Stimulated activated CD4-positive, alpha-beta T cell treated with anti-CD3 and anti-CD28 coated beads, Interleukin-12 subunit alpha, Interleukin-12 subunit beta, amount 100 ng/mL, for 48 hours (primary cell): ENCODE results near the gene KRTAP19-6.

Experiments used
- DNase-seq, 3 donors: peaks; one replicate each; pipeline ENCODE4 v3.0.0-alpha.2; 2020; ENCODE audit warnings: low read depth in 2 of 3, low spot score in 1 of 3

KRTAP19-6 gene, protein sequence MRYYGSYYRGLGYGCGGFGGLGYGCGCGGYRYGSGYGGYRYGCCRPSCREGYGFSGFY

DNA sequence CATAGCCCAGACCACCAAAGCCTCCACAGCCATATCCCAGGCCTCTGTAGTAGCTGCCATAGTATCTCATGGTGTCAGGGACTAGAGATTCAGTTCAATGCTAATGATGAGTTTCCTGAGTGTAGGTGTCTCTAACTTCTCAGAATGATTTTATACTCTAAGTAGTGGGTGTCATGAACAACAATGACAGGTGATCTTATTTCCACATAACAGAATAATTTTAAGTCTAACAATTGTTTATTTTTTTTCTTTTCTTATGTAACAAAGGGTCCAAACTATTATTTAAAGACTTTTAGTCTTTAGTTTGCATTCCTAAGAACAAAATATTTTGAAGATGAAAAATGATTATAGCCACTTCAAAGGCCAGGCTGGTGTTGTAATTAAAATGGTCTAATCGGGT lies at the start of gene KRTAP19-6:
KRTAP19-6 (minus strand) TSS at position 101 of the 400 bp plus-strand sequence; CDS start at position 70, 31 bp downstream.
- no peak for DNase-seq

DNA sequence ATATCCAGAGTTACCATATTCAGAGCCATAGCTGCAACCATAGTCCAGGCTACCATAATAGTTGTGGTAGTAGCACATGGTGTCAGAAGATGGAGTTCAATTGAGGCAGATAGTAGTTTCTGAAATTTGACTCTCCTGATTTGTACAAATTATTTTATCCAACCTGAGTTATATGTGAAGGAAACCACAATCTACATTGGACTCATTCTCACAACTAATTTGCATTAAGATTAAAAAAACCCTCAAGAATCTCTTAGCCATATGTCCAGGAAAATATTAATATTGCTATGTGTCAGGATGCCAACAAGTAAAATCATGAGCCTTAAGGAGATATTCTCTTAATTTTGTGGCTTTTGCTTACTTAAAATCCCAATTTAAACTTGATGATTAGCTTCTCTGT lies 48.6 kb upstream of the KRTAP19-6 start, which contains the start of gene KRTAP22-2:
KRTAP22-2 (minus strand) TSS at position 101 of the 400 bp plus-strand sequence.
- DNase-seq: no peak

DNA sequence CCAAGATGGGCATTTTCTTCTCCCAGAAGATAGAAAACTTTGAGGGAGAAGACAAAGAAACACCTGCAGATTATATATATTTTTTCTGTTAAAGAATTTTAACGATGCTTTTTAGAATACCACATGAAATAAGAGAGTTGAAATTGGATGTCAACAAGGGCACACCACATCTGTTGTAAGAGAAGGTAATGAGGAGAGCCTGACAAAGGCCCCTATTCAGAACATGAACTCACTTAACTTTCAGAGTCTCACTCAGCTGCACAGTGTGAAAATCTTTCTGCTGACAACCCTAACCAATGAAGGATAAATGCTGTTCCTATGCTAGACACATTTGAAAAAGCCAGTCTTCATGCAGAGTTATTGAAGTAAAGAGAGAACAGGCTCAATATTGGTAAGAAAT lies 41.2 kb upstream of the KRTAP19-6 start:
- no peak for DNase-seq

DNA sequence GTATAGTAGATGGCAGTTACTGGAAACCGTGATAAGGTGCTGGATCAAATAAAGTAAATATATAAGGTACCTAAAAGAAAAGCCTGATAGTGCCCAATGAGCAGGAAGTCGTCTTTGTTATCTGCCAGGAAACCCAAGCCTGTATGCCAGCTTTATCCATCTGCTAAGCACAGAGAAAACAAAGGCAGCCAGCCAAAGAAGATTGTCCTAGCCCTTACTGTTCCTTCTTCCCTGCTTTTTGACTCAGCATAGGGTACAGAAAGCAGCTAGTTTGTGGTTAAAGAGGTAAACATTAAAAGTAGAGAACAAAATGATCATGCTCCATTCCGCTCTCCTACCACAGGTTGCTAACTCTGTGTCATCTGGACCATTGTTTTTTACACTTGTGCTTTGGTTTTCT lies 38.5 kb upstream of the KRTAP19-6 start:
- no peak for DNase-seq

DNA sequence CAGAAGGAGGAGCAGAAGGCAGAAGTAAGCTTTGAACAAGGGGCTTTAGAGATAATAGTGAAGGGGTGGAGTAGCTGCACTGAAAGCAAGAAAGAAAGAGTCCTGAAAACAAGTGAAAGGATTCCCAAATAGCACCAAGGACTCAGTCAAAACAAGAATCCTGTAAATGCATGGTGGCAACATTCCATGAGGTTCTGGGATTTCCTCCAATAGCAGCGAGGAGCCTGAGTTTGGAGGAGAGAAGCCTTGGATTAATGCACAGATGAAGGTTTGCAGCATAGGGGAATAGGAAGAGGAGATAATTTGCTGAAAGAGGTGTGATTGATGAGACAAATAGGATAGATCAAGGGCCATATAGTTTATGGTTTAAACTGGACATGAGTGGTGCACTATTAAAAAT lies 37.7 kb upstream of the KRTAP19-6 start:
- DNase-seq: no peak

DNA sequence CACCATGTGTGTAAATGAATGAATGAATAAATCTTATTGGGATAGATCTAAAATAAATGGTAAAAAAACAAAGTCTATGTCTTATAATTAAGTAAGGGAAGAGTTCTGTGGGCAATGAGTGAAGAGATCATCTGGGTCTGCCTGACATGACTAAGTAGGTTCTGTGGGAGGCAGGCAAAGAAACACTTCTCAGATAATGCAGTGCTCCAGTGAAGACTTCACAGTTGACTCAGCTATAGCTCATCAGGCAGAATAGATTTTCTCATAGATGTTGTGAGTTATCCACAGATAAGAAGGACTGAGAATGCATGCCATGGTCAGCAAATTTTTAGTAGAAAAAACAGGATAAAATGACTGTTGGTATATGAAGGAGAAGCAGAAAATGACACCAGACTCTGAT lies 36.1 kb upstream of the KRTAP19-6 start:
- no peak for DNase-seq

DNA sequence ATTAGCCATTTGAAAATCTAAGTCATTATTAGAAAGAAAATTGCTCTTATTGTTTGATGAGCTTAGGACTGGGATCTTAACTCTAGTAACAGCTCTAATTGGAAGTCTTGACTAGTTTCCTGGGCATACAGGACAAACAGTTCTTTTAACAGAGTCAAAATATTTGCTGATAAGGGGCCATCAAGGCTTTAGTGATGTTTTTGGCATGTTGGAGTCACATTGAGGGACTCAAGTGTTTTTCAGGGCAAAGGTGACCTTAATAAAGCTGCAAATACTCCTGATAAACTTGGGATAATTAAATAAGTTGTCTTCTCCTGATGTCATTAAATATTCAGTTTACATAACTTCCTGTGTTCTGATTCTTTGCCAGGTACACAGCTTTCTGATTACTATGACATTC lies 26.0 kb upstream of the KRTAP19-6 start:
- no peak for DNase-seq

DNA sequence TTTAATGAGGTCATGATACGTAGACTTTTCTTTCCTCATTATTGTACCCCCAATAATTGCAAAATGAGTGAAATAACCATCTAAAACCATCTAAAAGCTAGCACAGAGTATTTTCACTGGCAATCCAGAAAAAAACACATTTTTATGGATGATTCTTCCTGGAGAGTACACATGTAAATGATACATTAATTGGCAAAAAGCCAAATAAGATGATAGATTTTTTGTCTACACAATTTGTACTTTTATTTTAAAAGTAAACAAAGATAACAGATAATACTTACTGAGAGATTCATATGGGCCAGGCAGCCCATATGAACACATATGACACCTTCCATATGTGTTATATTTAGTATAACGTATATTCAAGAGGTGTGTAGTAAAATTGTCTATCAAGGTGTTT lies 22.0 kb upstream of the KRTAP19-6 start:
- DNase-seq: no peak

DNA sequence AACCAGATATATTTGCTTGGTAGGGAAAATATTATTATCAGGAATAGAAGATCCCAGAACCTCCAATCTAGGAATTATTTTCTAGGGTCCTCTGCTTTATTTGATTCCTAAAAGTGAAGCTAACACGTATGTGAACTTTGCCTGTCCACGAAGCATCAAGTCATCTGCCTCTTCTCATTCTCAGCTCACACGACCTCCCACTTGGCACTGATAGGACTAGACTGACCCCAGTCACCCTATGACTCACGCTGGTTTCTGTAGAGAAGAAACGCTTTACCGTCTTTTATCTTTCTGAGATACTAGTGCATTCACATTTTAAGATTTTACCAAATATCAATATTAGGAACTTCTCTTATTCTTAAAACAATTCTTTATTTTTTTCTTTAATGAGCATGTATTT lies 21.4 kb upstream of the KRTAP19-6 start:
- DNase-seq: no peak

DNA sequence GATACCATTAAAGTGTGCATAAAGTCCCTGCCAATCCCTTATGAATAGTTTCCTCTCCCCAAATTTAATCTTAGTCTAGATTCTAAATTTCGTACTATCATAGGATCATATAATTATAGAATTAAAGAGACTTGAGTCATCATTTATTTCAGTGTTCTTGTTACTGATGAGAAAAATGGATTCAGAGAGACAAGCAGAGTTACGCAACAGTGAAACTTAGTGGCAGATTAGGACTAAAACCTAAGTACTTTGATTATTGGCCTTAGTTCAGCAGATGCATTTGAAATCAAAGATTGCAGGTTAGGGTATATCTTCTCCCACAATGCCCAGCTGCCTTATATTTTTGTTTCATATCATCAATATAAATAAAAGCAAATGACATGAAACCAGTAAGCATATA lies 20.3 kb upstream of the KRTAP19-6 start:
- DNase-seq: no peak

DNA sequence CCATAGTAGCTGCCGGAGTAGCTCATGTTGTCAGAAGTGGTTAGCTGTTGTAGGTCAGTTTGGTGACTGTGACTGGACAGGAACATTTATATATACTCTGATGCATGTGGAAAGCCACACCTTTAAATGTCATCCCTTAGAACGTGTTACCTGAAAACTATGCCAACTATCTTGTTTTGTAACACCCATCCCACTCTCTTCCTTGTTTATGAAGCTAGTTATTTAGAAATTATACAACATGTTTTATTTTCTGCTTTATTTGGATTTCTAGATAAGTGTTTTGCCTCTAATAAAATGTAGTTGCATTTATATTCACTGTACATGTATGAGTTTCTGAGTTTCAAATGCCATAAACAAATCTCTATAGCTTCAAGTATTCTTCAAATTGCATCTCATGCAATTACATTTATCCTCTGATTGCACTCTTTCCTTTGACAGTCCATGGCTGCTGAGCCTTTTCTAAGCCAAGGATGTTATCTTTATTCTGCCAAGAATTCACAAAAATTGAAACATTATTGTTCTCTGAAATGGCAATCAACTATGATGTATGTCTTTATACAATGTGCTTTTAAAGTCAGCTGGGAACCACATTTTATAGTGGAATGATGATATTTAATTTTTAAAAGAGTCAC lies 19.7 kb upstream of the KRTAP19-6 start, which contains the start of gene KRTAP19-7:
KRTAP19-7 (minus strand) TSS at position 51 of the 632 bp plus-strand sequence; CDS start at position 26, 25 bp downstream.
- no peak for DNase-seq

DNA sequence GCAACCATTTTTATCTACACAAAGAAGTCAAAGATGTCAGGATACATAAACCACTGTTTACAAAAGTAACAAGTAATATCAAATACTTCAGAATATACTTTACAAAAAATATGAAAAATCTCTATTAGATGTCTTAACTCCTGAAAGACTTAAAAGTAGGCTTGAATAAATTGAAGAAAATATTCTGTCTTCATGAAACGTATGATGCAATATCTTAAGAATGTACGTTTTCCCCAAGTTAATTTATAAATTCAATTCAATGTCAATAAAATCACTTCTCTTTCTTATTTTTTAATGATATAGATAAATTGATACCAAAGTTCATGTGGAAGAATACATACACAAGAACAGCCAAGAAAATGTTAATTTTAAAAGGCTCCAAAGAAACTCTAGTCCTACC lies 13.4 kb upstream of the KRTAP19-6 start:
- DNase-seq: no peak

DNA sequence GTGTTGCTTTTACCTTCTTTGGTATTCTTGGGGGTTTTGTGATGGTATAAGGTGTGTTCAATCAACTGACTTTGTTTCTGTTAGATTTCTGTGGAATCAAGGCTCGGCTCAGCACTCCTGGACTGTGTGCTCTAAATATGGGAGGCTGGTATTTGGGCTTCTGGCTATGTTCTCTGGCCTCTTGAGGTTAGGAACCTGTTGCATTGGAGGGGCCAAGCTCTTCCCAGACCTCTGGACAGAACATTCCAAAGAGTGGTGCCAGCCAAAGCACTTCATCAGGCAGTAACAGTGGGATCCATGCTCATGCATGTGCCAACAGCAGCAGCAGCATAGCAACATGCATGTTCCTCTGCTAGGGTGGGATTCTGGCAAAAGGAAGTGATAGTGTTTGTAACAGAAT lies 11.1 kb upstream of the KRTAP19-6 start:
- DNase-seq: no peak

DNA sequence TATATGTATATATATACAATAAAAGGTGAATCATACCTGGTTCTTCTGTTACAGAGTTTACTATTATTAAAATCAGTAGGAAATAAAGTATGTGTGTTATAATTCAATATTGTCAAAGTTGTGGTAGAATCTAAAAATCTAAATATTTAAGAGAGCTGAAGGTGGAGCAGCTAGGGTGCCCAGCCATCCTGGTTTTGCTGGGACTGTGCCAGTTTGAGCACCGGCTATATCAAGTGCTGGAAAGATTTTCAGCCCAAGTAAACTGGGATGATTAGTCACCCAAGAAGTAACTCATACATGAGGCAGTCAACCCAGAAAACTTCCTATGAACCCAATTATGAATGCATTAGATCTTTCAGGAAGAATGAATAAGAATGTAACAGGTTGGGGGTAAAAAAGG lies 22.8 kb downstream of the KRTAP19-6 start:
- no peak for DNase-seq

DNA sequence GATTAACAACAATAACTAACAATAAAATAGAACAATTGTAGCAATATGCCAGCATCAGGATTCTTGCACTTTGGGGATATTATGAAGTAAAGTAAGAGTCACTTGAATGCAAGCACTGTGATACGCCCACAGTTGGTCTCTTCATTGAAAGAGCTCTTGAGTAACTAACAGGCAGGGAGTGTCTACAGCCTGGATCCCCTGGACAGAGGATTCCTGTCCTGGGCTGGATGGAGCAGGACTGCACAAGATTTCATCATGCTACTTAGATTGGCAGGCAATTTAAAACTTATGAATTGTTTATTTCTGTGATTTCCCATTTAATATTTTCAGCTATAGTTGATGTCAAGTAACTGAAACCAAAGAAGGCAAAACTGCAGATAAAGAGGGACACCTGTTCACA lies 26.0 kb downstream of the KRTAP19-6 start:
- DNase-seq: no peak

DNA sequence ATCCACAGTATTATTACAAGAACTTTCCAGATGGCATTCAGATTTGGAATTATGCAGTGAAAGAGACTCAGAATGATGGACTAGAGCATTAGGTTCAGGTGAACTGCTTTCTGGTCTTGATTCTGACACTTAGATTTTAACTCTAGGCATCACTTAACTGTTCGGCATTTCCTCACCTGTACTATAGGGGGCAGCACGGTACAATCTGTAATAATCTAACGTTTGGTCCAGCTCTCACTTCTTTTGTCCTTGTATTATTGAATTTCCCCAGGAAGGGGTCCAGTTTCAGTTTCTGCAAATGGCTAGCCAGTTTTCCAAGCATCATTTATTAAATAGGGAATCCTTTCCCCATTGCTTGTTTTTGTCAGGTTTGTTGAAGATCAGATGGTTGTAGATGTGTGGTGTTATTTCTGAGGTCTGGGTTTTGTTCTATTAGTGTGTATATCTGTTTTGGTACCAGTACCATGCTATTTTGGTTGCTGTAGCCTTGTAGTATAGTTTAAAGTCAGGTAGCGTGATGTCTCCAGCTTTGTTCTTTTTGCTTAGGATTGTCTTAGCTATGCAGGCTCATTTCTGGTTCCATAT lies 36.0 kb downstream of the KRTAP19-6 start:
- peak in 1 of 3 donors; percentile 4 for DNase-seq

DNA sequence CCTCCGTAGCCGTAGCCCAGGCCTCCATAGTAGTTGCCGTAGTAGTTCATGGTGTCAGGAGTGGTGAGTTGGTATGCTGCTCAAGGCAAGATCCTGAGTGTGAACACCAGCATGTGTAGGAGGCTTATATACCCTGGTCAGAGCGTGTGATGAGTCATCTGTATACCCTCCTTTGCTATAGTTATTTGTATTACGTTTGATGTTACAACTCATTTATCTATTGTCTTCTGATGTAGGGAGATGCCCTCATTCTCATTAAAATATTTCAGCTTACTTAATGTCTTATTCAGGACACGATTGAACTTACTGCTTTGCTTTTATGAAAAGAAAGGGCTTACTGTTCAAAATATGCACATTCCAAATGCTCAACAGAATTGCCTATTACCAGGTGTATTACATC lies 39.6 kb downstream of the KRTAP19-6 start, which contains the start of gene KRTAP19-5:
KRTAP19-5 (minus strand) TSS at position 101 of the 400 bp plus-strand sequence; CDS start at position 50, 51 bp downstream.
- no peak for DNase-seq

DNA sequence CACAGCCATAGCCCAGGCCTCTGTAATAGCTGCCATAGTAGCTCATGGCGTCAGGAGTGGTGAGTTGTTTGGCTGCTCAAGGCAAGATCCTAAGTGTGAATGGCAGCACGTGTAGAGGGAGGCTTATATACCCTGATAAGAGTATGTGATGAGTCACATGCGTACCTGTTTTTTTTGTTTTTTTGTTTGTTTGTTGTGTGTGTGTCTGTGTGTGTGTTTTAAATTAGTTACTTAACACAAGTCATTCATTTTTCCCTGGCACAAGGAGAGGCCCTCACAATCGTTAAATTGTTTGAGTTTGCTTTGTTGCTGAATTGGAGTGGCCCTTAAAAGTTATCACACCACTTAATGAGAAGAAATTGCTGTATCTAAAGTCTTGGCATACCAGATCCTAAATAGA lies 44.6 kb downstream of the KRTAP19-6 start, which contains the start of gene KRTAP19-4:
KRTAP19-4 (minus strand) TSS at position 101 of the 400 bp plus-strand sequence; CDS start at position 46, 55 bp downstream.
- no peak for DNase-seq

DNA sequence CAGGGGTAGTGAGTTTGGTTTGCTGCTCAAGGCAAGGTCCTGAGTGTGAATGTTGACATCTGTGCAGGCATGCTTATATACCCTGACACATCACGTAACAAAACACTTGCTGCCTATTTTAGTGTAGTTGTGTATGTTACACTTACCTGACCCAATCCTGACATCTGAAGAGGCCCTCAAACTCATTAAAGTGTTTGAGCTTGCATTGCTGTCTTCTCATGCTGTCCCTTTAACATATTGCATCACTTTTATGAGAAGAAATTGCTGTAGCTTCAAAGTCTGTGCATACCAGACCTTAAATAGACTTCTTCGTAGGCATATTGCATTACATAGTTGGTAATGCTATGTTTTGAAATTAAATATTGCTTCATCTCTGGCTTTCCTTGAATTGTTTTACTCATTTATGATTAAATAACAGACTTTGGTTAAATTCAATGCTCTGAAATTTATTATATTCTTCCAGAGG lies 49.7 kb downstream of the KRTAP19-6 start, which contains the start of gene KRTAP19-3:
KRTAP19-3 (minus strand) TSS at position 51 of the 466 bp plus-strand sequence. CDS start 56 bp downstream, outside the sequence.
- DNase-seq: no peak
